Measurements from ENCODE around the gene SAMD3.

GRCh38 chr6:130134582-130134981 lies 88.2 kb downstream of the SAMD3 start:
- TF ChIP-seq, protein P1, sequence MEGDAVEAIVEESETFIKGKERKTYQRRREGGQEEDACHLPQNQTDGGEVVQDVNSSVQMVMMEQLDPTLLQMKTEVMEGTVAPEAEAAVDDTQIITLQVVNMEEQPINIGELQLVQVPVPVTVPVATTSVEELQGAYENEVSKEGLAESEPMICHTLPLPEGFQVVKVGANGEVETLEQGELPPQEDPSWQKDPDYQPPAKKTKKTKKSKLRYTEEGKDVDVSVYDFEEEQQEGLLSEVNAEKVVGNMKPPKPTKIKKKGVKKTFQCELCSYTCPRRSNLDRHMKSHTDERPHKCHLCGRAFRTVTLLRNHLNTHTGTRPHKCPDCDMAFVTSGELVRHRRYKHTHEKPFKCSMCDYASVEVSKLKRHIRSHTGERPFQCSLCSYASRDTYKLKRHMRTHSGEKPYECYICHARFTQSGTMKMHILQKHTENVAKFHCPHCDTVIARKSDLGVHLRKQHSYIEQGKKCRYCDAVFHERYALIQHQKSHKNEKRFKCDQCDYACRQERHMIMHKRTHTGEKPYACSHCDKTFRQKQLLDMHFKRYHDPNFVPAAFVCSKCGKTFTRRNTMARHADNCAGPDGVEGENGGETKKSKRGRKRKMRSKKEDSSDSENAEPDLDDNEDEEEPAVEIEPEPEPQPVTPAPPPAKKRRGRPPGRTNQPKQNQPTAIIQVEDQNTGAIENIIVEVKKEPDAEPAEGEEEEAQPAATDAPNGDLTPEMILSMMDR (conservative IDR thresholded peaks at IDR 0.05; ENCODE audit: low read length): no peak
- TF ChIP-seq EZH2phosphoT487 (IDR thresholded peaks at IDR 0.05; ENCODE audit: borderline replicate concordance): no peak
